Activated CD8-positive, alpha-beta memory T cell treated with anti-CD3 and anti-CD28 coated beads for 4 hours (primary cell): ENCODE results near the gene POU2AF1.
"Not testable (repeated sequence)": the region's sequence is repeated elsewhere in the genome, so short reads cannot be mapped to it uniquely, and the experiment has no call there.

Experiments used
- DNase-seq, 2 donors: peaks; one replicate each; pipeline ENCODE4 v3.0.0-alpha.2; 2020; ENCODE audit warnings: low read depth in 2 of 2

POU2AF1 gene

DNA sequence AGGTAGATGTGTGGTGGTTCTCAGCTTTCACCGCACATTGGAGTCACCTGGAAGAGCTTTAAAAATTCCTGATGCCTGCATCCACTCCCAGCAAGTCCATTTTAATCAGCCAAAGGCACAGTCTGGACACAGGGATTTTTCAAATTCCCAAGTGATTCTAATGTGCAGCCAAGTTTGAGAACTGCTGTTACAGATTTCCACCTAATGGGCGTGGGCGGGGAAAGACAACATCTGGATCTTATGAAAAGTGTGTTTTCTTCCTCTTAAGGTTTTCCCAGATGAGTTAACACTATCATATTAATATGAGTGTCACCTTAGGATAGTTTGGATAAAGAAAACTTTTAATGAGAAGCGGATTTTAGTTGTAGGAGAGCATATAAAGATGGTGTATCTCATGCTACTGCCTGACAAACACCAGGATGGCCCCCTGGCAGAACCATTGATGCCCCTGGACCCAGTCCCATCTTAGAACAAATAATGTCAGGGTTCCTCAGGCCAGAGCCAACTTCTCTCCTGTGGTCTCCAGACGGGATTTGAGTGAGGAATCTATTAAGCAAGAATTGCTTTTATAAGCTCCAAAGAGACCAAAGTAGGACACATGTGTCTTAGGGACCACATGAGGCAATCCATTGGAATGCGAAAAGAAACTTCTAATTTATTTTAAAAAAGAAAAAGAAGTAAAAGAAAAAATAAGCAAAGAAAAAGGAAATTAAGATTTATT is 31.9 kb downstream of the POU2AF1 start:
- no peak for DNase-seq

DNA sequence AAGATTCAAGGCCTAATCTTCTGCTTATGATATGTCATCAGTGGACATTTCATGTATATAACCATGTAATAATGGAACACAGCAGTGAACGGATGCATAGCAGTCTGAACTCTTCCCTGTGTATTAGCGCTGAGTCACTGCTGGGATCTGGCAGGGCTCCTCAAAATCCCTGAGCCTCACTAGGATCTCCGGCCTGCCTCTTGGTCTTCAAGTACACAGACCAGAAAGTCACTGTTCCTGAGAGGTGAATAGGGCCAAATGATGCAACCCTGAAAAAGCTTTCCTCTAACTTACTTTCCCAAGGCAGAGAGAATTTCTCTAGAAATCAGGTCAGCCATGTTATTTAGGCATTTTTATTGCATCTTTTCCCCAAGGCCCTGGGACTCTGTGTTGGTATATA is 35.0 kb downstream of the POU2AF1 start:
- no peak for DNase-seq

DNA sequence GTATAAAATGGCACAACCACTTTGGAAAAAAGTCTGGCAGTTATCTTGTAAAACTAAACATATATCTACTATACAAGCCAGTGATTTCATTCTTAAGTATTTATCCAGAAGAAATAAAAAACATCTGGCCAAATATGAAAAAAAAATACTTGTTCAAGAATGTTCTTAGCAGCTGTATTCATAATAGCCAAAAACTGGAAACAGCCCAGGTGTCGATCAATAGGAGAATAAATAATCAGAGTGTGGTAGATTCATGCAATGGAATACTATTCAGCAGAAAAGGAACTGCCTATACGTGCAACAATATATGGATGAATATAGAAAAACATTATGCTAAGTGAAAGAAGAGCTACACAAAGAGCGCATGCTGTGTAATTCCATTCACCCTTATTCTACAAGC is 36.7 kb downstream of the POU2AF1 start:
- no peak for DNase-seq

GRCh38 chr11:111339758-111340388 is 39.2 kb downstream of the POU2AF1 start:
- no peak for DNase-seq

DNA sequence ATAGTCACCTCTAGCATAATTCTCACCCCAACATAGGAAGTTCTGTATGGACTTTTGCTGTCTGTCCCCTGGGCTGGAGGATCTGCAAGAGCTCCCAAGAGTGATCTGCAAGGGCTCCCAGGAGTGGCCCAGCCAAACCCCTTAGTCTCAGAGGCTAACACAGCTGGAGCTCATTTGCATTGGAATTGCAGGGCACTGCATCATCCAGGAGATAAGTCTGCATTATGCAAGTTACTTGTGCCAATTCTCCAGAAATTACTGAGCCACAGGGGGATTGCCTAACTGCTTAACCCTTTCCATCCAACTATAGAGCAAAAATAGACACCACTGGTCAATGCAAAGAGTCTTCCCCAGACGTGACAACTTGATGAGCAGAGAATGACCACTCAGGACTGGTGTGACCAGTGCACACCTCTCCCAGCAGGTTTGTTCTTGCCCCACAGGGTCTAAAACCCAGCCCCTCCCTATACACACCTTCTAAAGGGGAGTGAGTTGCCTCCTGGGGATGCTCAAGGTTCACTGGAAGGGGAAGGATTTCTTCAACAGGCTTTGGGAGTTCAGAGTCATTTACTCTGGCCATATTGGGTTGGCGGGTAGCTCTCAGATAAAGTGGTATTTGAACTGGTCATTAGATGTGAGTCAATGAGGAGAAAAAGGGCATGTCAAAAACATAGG is 42.4 kb downstream of the POU2AF1 start:
- no peak for DNase-seq

DNA sequence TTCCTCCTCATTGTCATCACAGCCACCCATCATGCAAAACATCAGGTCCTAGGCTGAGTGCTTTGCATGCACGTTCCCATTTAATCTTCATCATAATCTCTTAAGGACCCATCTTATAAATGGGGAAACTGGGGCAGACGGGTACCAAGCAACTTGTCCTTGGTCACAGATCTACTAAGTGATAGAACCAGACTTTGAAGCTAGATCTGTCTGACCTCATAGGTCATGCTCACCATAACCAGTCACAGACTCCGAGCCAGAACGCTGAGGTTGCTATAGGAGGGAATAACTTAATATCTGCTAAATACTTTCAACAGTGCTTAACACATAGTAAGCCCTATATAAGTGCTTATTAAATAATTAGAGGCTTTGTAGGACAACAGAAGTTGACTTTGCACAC is 43.0 kb downstream of the POU2AF1 start:
- no peak for DNase-seq

GRCh38 chr11:111335549-111335948 is 43.5 kb downstream of the POU2AF1 start:
- DNase-seq = no peak

DNA sequence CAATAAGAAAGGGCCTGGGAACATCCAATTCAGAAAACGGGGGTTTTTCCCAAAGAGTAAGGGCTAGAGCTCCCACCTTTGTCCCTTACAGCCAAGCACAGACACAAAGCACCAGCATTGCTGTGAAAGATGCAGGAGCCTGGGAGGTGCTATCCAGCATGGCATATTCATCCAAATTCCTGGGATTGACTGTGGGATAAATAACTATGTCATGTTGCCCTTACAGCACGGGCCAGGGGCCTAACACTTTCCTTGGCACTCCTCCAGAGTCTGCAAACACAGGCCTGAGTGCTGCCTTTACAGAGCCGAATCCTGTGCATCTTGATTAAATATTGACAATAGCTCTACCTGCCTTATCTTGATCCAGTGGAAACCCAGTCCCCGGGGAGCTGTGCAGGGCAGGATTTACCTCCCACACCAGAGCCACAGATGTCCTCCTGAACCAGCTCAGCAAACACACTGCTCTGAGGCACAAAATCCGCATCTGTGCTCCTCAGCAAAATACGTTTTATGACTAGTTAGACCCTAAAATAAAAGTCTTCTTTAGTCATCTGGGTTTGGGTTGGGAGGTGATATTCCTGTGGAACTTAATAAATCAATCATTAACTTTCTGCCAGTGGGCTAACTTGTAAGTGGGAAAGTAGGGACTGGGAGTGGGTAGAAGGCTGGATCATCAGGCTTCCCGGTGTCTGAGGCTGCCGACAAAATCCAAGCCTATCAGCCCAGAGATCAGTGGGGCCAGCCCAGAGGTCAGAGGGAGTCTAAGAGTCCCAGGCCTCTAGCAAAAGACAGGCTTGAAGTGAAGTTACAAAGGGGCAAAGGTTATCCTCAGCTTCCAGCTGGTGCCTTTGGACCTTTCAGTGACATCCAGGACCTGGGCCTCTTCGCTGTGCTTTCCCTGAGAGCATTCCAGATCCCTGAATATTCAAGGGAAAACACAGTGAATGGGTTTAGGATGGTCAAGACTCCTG is 44.3 kb downstream of the POU2AF1 start:
- DNase-seq = no peak

DNA sequence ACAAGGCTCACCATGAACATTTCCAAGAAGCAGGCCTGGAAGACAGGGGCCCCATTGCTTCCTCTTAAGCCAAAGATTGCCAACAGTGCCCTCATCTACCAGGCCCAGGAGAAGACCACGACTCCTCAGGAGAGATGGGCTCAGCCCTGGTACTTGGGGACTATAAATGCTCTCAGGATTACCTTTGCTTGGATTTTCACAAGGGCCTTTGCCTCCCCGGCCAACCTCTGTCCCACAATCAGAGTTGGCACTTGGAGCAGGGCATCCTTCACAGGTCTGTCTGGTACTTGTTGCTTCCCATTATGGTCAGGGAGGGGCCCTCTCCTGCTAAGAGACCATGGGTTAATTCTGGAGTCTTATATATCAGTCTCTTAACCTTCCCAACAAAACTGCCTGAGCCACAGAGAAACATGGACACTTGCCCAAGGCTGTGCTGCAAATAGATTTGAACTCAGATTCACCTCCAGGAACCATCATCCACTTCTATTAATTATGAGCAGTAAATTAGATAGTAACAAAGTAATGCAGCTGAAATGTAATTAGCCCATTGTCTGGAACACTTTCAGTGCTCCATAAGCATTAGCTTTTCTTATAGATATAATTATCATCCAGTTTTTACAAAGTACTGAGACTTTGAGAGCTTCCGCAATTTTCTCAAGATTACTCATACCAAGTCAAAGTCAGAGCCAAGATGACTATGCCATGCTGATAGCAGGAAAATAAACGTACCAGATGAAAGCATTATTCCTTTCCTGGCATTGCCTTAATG is 47.2 kb downstream of the POU2AF1 start:
- no peak for DNase-seq

DNA sequence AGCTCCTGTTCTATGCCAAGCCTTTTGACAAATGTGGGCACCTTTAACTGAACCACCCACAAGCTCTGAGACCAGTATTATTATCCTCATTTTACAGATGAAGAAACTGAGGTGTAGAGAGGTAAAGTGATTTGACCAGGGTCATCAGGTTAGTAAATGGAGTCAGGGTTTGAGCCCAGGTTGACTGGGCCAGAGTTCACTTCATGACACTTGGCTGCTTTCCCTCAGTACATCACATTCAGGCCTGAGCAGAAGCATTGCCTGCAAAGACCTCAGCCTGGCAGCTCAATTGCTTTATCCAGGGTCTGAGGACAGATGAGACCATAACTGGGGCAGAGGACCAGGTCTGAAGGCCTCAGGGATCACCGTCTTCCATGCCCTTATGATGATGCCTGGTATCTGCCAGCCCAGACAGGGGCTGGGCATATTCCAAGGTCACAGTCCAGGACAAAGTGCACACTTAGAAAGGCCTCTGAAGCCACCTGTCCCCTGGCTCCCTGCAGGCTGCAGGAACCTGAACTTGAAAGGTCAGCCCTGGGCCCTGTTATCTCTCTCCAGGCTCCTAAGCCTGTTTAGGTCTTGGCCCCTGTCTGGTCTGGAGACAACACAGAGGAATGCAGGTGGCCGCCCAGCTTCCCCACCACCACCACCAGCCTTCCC is 48.7 kb downstream of the POU2AF1 start:
- no peak for DNase-seq

DNA sequence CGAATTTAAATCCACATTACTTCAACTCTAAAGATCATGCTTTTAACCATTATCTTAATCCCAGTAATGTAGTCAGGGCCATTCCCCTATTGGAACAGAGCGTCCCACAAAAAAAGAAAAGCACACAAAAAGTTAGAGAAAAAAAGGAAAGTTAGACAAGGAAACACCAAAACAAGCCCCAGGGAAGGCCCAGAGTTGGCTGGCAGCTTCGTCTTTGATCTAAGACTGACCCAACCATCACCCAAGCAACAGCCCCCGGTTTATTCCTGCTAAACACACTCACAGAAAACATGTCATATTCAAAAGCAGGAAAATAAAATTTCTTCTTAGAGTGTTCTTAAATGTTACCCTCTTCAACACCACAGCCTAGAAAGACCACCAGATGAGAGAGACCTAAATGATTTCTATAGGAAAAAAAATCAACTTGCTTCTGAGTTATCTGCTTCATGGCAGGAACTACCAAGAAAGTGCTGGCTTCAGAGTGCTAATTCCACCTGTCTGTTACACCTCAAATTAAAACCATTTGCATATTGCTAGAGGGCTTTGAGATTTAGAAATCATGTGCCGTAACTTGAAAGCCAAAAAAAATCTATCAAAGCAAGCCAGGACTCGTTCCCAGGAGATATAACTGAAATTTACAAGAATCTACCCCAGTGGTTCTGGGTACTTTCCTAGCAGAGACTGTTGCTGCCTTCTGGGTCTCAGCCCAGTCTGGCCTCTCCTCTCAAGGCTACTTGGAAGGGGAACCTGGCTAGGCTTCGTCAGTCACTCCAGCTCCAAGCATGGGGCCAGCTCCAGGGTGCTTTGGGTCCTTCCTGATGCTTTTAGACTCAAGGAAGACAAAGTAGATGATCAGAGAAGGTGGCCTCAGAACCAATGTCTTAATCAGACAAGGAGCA is 49.5 kb downstream of the POU2AF1 start:
- DNase-seq = no peak

- no peak for DNase-seq
These were observed 51.0 kb downstream of the POU2AF1 start for GRCh38 chr11:111327908-111328624.

GRCh38 chr11:111326824-111327223 is 52.3 kb downstream of the POU2AF1 start:
- no peak for DNase-seq

DNA sequence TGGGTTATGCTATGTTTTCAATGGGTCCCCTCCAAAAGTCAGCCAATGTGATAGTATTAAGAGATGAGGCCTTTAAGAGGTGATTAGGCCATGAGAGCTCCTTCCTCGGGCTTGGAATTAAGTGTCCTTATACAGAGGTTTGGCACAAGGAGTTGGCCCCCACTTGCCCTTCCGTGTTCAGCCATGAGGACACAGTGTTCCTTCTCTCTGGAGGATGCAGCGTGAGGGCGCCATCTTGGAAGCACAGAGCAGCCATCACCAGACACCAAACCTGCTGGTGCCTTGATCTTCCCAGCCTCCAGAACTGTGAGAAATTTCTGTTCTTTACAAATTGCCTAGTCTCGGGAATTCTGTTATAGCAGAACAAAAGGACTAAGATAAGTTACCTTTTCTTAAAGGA is 53.8 kb downstream of the POU2AF1 start:
- DNase-seq = no peak

DNA sequence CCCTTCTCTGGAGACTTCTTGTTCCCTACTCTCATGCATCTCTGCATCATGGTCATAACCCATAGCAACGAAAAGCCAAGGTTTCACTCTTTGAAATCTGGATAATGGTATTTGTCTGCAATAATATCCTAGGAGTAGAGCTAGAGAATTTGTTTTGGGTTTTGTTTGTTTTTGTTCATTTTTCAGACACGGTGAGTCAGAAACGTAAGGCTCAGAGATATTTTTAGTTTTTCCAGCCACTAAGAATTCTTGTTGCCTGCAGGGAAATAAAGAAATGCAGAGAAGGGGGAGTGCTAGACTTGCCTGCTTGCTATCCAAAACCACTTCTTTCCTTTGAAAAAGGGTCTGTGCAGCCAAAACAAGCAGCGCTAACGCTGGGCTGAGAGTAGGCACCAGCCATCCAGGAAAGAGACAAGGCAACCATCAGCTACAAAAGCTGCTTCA is 54.8 kb downstream of the POU2AF1 start:
- no peak for DNase-seq

GRCh38 chr11:111322534-111322933 is 56.5 kb downstream of the POU2AF1 start:
- no peak for DNase-seq

GRCh38 chr11:111320728-111321568 is 58.1 kb downstream of the POU2AF1 start:
- no peak for DNase-seq

DNA sequence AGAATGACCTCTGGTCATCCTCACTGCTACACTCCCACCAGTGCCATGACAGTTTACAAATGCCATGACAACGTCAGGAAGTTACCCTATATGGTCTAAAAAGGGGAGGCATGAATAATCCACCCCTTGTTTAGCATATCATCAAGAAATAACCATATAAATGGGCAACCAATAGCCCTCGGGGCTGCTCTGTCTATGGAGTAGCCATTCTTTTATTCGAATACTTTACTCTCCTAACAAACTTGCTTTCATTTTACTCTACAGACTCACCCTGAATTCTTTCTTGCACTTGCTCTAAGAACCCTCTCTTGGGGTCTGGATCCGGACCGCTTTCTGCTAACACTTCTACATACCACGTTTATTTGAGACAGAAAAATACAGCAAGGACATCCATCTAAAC is 58.9 kb downstream of the POU2AF1 start:
- DNase-seq = not testable (repeated sequence)
